GM21360 (cell line): ENCODE data around the gene GGTLC2.
"Not testable (repeated sequence)": the region's sequence is repeated elsewhere in the genome, so short reads cannot be mapped to it uniquely, and the experiment has no call there.

Experiments used
- ATAC-seq: cut with Tn5 transposase; IDR thresholded peaks from one replicate; pipeline ENCODE4 v1.9.1; 2021; ENCODE audit warnings: mild to moderate bottlenecking, moderate library complexity; ENCODE audit not compliant: unreplicated experiment

Gene GGTLC2

GRCh38 chr22:22636260-22636659, 8.2 kb upstream of the GGTLC2 start:
- not testable (repeated sequence) for ATAC-seq

- ATAC-seq: not testable (repeated sequence)
Measured at GRCh38 chr22:22638313-22638712, 6.1 kb upstream of the GGTLC2 start.

- ATAC-seq: not testable (repeated sequence)
Measured at GRCh38 chr22:22642255-22642654, 2.2 kb upstream of the GGTLC2 start.

GRCh38 chr22:22645969-22646368, 1.6 kb downstream of the GGTLC2 start:
- not testable (repeated sequence) for ATAC-seq

GRCh38 chr22:22647952-22648351, 3.5 kb downstream of the GGTLC2 start:
- not testable (repeated sequence) for ATAC-seq

- ATAC-seq: not testable (repeated sequence)
Measured at GRCh38 chr22:22648863-22649536, 4.6 kb downstream of the GGTLC2 start.

- not testable (repeated sequence) for ATAC-seq
Measured at GRCh38 chr22:22649761-22650160, 5.3 kb downstream of the GGTLC2 start.

- ATAC-seq: not testable (repeated sequence)
Measured at GRCh38 chr22:22650398-22650797, 6.0 kb downstream of the GGTLC2 start.

GRCh38 chr22:22650803-22651515, 6.5 kb downstream of the GGTLC2 start:
- not testable (repeated sequence) for ATAC-seq

GRCh38 chr22:22651593-22651992, 7.2 kb downstream of the GGTLC2 start:
- ATAC-seq: not testable (repeated sequence)

GRCh38 chr22:22652102-22652501, 7.7 kb downstream of the GGTLC2 start:
- ATAC-seq: not testable (repeated sequence)

- ATAC-seq: not testable (repeated sequence)
Measured at GRCh38 chr22:22652573-22652972, 8.2 kb downstream of the GGTLC2 start.

- ATAC-seq: not testable (repeated sequence)
Measured at GRCh38 chr22:22653677-22654381, 9.4 kb downstream of the GGTLC2 start.

- no peak for ATAC-seq
Measured at GRCh38 chr22:22655452-22656290, 11.3 kb downstream of the GGTLC2 start.

GRCh38 chr22:22657712-22658111, 13.3 kb downstream of the GGTLC2 start:
- no peak for ATAC-seq

GRCh38 chr22:22661275-22661674, 16.9 kb downstream of the GGTLC2 start:
- ATAC-seq: no peak

- no peak for ATAC-seq
Measured at GRCh38 chr22:22662095-22662494, 17.7 kb downstream of the GGTLC2 start.

GRCh38 chr22:22663861-22664800, 19.7 kb downstream of the GGTLC2 start:
- ATAC-seq: no peak

- no peak for ATAC-seq
Measured at GRCh38 chr22:22666307-22667091, 22.1 kb downstream of the GGTLC2 start.
